ENCODE measurements around the gene NSUN5. TPM values are rescaled to one million over a fixed set of nuclear protein-coding genes. Genes with fewer than 3 reads are reported as not detected.

Gene NSUN5
- total RNA-seq, 1 experiment from 2014 or later = 70.4 TPM

DNA sequence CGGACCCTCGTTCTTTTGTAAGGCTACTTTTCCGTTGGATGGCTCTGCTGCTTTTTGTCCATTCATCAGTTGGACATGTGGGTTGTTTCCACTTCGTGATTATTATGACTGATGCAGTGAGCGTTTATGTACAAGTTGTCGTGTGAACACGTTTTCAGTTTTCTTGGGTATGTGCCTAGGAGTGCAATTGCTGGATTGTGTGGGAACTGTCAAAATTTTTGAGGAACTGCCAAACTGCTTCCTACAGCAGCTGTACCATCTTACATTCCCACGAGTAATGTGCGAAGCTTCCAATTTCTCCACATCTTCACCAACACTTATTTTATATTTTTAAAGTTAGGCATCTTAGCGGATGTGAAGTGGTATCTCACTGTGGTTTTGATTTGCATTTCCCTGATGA is 29.7 kb upstream of the NSUN5 start:
- Histone ChIP-seq H3K79me2 (ENCODE audit: insufficient read depth, low read length) (no peaks in the 10 kb centered on the region), H3K36me3 (ENCODE audit: control insufficient read depth in 1 of 2, insufficient read depth in 2 of 2, low read length in 2 of 2) (no peaks in the 10 kb centered on the region), H2AFZ (ENCODE audit: low read depth, low read length, poor library complexity, severe bottlenecking) (no peak overlapping the region), H3K9ac (ENCODE audit: low read length) (no peak overlapping the region), H3K4me3 (replicated peaks in 1 of 2; ENCODE audit: low read depth in 1 of 2, low read length in 2 of 2) (no peak overlapping the region), H3K27ac (ENCODE audit: low read depth, low read length) (no peak overlapping the region), H3K9me3 (ENCODE audit: control insufficient read depth in 1 of 2, insufficient read depth in 1 of 2, low read depth in 1 of 2, low read length in 2 of 2) (no peaks in the 10 kb centered on the region), H3K27me3 (ENCODE audit: insufficient read depth, low read length) (no peaks in the 10 kb centered on the region), H3K4me2 (ENCODE audit: low read length) (no peak overlapping the region), H3K9me2 (ENCODE audit: insufficient read depth) (no peaks in the 10 kb centered on the region), H3K4me1 (ENCODE audit: control insufficient read depth in 1 of 2, insufficient read depth in 2 of 2, low read length in 2 of 2) (peaks cover 11 to 15% of the 10 kb centered on the region in 2 experiments), H4K20me1 (ENCODE audit: insufficient read depth) (no peaks in the 10 kb centered on the region)
- ChIA-PET CTCF (no interaction called here), RAD21 (ENCODE audit: low non-redundant PET in 1 of 2, low total read pairs in 2 of 2, uncharacterized antibody in 2 of 2, unreplicated experiment in 2 of 2) (no interaction called here), POLR2A (no interaction called here)
- intact Hi-C loops (cut with micrococcal nuclease) = no loop called here
- ATAC-seq (no peak), DNase-seq (ENCODE audit: low read depth, low spot score) (no peak)
- TF ChIP-seq ELF1 (IDR thresholded peaks at IDR 0.05; ENCODE audit: borderline replicate concordance, low read depth) (no peak), FOSL1 (IDR thresholded peaks at IDR 0.05; ENCODE audit: low read depth) (no peak), SP1 (IDR thresholded peaks at IDR 0.05; ENCODE audit: low read depth) (no peak), SIN3A (IDR thresholded peaks at IDR 0.05; ENCODE audit: low read depth) (no peak), JUND (IDR thresholded peaks at IDR 0.05) (no peak), EZH2 (IDR thresholded peaks at IDR 0.05) (no peak), SRF (IDR thresholded peaks at IDR 0.05; ENCODE audit: low read depth) (no peak), ZFX (IDR thresholded peaks at IDR 0.05) (no peak), EZH2phosphoT487 (IDR thresholded peaks at IDR 0.05; ENCODE audit: borderline replicate concordance) (no peak), TCF7L2 (IDR thresholded peaks at IDR 0.05; ENCODE audit: borderline replicate concordance, extremely low read depth, insufficient read depth, insufficient read length) (no peak), CBX3 (IDR thresholded peaks at IDR 0.05; ENCODE audit: low read depth) (no peak), ZNF274 (IDR thresholded peaks at IDR 0.05; ENCODE audit: low read depth, low read length) (no peak), YY1 (IDR thresholded peaks at IDR 0.05; ENCODE audit: extremely low read depth, insufficient replicate concordance, low read depth, low read length) (no peak), POLR2A (IDR thresholded peaks at IDR 0.05; ENCODE audit: borderline replicate concordance, extremely low read depth, insufficient read depth, insufficient read length) (no peak), CEBPB (IDR thresholded peaks at IDR 0.05; ENCODE audit: low read depth) (no peak)
- TF ChIP-seq, protein P1, sequence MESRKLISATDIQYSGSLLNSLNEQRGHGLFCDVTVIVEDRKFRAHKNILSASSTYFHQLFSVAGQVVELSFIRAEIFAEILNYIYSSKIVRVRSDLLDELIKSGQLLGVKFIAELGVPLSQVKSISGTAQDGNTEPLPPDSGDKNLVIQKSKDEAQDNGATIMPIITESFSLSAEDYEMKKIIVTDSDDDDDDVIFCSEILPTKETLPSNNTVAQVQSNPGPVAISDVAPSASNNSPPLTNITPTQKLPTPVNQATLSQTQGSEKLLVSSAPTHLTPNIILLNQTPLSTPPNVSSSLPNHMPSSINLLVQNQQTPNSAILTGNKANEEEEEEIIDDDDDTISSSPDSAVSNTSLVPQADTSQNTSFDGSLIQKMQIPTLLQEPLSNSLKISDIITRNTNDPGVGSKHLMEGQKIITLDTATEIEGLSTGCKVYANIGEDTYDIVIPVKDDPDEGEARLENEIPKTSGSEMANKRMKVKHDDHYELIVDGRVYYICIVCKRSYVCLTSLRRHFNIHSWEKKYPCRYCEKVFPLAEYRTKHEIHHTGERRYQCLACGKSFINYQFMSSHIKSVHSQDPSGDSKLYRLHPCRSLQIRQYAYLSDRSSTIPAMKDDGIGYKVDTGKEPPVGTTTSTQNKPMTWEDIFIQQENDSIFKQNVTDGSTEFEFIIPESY (IDR thresholded peaks at IDR 0.05; ENCODE audit: extremely low read depth, insufficient replicate concordance, low read length) = no peak
- TF ChIP-seq, protein P2, sequence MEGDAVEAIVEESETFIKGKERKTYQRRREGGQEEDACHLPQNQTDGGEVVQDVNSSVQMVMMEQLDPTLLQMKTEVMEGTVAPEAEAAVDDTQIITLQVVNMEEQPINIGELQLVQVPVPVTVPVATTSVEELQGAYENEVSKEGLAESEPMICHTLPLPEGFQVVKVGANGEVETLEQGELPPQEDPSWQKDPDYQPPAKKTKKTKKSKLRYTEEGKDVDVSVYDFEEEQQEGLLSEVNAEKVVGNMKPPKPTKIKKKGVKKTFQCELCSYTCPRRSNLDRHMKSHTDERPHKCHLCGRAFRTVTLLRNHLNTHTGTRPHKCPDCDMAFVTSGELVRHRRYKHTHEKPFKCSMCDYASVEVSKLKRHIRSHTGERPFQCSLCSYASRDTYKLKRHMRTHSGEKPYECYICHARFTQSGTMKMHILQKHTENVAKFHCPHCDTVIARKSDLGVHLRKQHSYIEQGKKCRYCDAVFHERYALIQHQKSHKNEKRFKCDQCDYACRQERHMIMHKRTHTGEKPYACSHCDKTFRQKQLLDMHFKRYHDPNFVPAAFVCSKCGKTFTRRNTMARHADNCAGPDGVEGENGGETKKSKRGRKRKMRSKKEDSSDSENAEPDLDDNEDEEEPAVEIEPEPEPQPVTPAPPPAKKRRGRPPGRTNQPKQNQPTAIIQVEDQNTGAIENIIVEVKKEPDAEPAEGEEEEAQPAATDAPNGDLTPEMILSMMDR (IDR thresholded peaks at IDR 0.05 in 2 of 3, conservative IDR thresholded peaks at IDR 0.05 in 1 of 3; ENCODE audit: borderline replicate concordance in 1 of 3, insufficient read depth in 1 of 3, low read depth in 2 of 3, low read length in 2 of 3) = no peak
- TF ChIP-seq, protein P3, sequence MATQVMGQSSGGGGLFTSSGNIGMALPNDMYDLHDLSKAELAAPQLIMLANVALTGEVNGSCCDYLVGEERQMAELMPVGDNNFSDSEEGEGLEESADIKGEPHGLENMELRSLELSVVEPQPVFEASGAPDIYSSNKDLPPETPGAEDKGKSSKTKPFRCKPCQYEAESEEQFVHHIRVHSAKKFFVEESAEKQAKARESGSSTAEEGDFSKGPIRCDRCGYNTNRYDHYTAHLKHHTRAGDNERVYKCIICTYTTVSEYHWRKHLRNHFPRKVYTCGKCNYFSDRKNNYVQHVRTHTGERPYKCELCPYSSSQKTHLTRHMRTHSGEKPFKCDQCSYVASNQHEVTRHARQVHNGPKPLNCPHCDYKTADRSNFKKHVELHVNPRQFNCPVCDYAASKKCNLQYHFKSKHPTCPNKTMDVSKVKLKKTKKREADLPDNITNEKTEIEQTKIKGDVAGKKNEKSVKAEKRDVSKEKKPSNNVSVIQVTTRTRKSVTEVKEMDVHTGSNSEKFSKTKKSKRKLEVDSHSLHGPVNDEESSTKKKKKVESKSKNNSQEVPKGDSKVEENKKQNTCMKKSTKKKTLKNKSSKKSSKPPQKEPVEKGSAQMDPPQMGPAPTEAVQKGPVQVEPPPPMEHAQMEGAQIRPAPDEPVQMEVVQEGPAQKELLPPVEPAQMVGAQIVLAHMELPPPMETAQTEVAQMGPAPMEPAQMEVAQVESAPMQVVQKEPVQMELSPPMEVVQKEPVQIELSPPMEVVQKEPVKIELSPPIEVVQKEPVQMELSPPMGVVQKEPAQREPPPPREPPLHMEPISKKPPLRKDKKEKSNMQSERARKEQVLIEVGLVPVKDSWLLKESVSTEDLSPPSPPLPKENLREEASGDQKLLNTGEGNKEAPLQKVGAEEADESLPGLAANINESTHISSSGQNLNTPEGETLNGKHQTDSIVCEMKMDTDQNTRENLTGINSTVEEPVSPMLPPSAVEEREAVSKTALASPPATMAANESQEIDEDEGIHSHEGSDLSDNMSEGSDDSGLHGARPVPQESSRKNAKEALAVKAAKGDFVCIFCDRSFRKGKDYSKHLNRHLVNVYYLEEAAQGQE (IDR thresholded peaks at IDR 0.05; ENCODE audit: low read depth) = no peak
- no TSS peak for BruUV-seq (replicated peaks)

All from HCT116 (cell line).